Activated naive CD4-positive, alpha-beta T cell treated with anti-CD3 and anti-CD28 coated beads, Interleukin-2, amount 50 U/mL, for 24 hours (primary cell): ENCODE results near the gene ZFX.

ENCODE experiments used
- H3K27ac Mint-ChIP-seq: one replicate; pipeline ENCODE4 v1.8.0; 2021; ENCODE audit warnings: mild to moderate bottlenecking, mixed read lengths
- H3K27me3 Mint-ChIP-seq: one replicate; pipeline ENCODE4 v1.8.0; 2021; ENCODE audit warnings: mixed read lengths
- H3K36me3 Mint-ChIP-seq: one replicate; pipeline ENCODE4 v1.8.0; 2021; ENCODE audit warnings: mixed read lengths
- H3K4me1 Mint-ChIP-seq: one replicate; pipeline ENCODE4 v1.8.0; 2021; ENCODE audit warnings: mixed read lengths
- H3K4me3 Mint-ChIP-seq: one replicate; pipeline ENCODE4 v1.8.0; 2021; ENCODE audit warnings: mild to moderate bottlenecking, mixed read lengths
- H3K9me3 Mint-ChIP-seq: one replicate; pipeline ENCODE4 v1.8.0; 2021; ENCODE audit warnings: mixed read lengths

The ZFX gene

GRCh38 chrX:24204958-24205357 lies 55.4 kb downstream of the ZFX start:
- H3K4me3 Mint-ChIP-seq = peak overlapping the region; percentile 1

DNA sequence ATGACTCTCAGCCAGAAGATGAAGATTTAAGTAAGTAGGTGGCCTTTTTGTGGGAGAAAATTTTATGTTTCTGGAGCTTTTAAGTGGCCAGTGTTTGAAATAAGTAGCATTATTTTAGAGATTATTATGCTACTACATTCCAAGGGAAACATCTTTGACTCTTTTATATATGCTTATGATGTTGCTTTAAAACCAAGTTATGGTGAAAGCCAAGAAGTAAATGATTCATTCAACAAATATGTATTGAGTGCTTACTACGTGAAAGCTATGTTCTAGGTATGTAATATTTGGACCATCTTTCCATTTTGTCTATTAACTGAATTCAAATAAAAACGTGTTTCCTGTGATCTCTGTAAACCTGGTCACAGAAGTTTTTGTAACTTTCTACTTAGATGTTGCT lies 58.3 kb downstream of the ZFX start:
- Mint-ChIP-seq H3K4me1 (peaks cover 21% of the 10 kb centered on the region), H3K36me3 (no peaks in the 10 kb centered on the region), H3K27me3 (no peaks in the 10 kb centered on the region), H3K9me3 (no peaks in the 10 kb centered on the region), H3K4me3 (no peak overlapping the region), H3K27ac (no peak overlapping the region)

More at GRCh38 chrX:24204958-24205357, 55.4 kb downstream of the ZFX start:
- H3K27ac Mint-ChIP-seq = no peak overlapping the region
- no peaks in the 10 kb centered on the region for H3K9me3 Mint-ChIP-seq
- peaks cover under 1% of the 10 kb centered on the region for H3K36me3 Mint-ChIP-seq
- peaks cover 42% of the 10 kb centered on the region for H3K4me1 Mint-ChIP-seq
- no peaks in the 10 kb centered on the region for H3K27me3 Mint-ChIP-seq

DNA sequence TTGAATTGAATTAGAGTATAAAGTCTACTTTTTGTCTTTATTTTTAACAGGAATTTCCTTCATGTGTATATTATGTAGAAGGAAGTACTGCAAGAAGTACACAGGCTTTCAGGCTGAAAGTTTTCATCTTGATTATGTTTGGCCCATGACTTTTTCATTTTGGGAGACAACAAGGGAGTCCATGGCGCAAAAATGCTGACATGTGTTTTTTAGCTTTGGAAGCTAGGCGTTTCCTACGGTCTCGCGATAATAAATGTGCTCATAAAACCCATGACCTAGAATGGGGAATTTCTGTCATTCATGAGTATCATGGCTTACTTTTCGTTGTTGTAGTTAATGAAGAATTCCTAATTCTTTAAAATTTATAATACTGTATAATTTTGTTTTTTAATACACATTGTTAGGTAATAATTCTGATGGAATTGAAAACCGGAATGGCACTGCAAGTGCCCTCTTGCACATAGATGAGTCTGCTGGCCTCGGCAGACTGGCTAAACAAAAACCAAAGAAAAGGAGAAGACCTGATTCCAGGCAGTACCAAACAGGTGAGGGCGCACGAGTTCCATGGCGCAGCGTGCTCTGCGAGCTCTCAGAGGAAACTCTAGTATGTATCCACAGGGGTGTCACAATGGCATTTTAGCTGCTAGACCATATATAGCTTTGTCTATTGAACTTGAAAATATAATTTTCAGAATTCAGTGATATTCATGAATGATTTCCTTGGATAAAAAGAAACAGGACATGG lies 59.1 kb downstream of the ZFX start:
- Mint-ChIP-seq H3K4me3 (no peak overlapping the region), H3K27me3 (no peaks in the 10 kb centered on the region), H3K9me3 (no peaks in the 10 kb centered on the region), H3K27ac (no peak overlapping the region), H3K4me1 (peaks cover 13% of the 10 kb centered on the region), H3K36me3 (no peaks in the 10 kb centered on the region)

- Mint-ChIP-seq H3K4me1 (no peaks in the 10 kb centered on the region), H3K27me3 (no peaks in the 10 kb centered on the region), H3K9me3 (no peaks in the 10 kb centered on the region), H3K36me3 (peaks cover 1% of the 10 kb centered on the region), H3K27ac (no peak overlapping the region), H3K4me3 (no peak overlapping the region)
Measured at GRCh38 chrX:24210190-24210589, 60.7 kb downstream of the ZFX start.

GRCh38 chrX:24214568-24214967 lies 65.0 kb downstream of the ZFX start:
- no peaks in the 10 kb centered on the region for H3K27me3 Mint-ChIP-seq
- H3K4me1 Mint-ChIP-seq = peaks cover 7% of the 10 kb centered on the region
- H3K36me3 Mint-ChIP-seq = peaks cover 1% of the 10 kb centered on the region
- H3K9me3 Mint-ChIP-seq = no peaks in the 10 kb centered on the region
- H3K27ac Mint-ChIP-seq = peak overlapping the region; percentile 30
- no peak overlapping the region for H3K4me3 Mint-ChIP-seq

DNA sequence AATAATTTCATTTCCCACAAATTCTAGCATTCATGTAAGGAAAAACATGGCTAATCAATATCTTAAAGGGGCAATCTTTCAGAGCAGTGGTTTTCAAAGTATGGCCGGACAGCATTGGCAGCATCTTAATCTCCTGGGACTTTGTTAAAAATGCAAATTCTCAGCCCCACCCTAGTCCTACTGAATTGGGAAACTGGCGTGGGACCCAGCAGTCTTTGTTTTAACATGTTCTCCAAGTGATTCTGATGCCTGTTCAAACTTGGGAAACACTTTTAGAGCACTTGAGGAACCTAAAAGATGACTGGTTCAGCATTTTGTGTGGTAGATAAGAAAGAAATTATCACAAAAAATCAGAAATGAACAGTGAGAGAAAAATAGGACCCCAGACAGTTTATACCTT lies 65.7 kb downstream of the ZFX start:
- Mint-ChIP-seq H3K4me3 (no peak overlapping the region), H3K36me3 (peaks cover 1% of the 10 kb centered on the region), H3K27me3 (no peaks in the 10 kb centered on the region), H3K27ac (peak overlapping the region; percentile 35), H3K4me1 (peaks cover 7% of the 10 kb centered on the region), H3K9me3 (no peaks in the 10 kb centered on the region)

DNA sequence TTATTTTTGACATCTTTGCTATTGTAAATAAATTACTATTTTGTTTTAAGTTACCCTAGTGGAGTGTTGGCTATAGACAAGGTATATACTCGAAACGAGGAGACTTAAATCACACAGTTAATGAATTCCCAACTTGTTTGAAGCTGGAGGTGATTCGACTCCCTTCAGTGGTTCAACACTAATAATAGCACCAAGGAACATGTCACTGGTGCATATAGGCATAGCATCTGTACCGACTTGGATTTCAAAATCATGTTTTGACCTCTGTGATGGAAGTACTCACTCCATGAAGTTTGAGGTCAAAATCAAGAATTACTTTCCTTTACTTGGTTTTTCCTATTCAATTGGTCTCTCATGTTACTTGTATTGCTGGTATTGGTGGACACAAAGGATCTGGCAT lies 66.5 kb downstream of the ZFX start:
- H3K4me1 Mint-ChIP-seq = peaks cover 7% of the 10 kb centered on the region
- no peaks in the 10 kb centered on the region for H3K9me3 Mint-ChIP-seq
- no peaks in the 10 kb centered on the region for H3K27me3 Mint-ChIP-seq
- no peak overlapping the region for H3K27ac Mint-ChIP-seq
- H3K36me3 Mint-ChIP-seq = peaks cover 1% of the 10 kb centered on the region
- H3K4me3 Mint-ChIP-seq = no peak overlapping the region

DNA sequence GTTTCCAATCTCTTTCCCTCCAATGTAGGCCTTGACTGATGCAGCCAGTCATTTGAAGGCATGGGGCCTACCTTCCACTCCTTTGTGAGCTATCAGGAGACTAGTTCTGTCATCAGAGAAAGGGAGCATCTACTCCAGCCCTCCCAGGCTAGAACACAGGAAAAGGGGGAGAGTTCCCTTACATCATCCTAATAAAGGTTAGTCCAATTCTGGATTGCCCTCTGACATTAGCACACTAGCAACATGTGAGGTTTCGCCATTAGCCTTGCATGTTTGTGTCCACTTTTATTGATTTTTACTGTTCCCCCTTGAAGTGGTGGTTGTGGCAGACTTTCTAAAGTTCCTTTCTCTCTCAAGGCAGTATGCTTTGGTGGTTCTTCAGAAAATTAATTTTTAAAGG lies 67.3 kb downstream of the ZFX start:
- Mint-ChIP-seq H3K9me3 (no peaks in the 10 kb centered on the region), H3K36me3 (peaks cover 1% of the 10 kb centered on the region), H3K27me3 (no peaks in the 10 kb centered on the region), H3K4me3 (no peak overlapping the region), H3K27ac (peak overlapping the region; percentile 30), H3K4me1 (peaks cover 7% of the 10 kb centered on the region)

GRCh38 chrX:24219320-24219719 lies 69.8 kb downstream of the ZFX start:
- no peak overlapping the region for H3K27ac Mint-ChIP-seq
- no peak overlapping the region for H3K4me3 Mint-ChIP-seq
- H3K27me3 Mint-ChIP-seq = no peaks in the 10 kb centered on the region
- H3K9me3 Mint-ChIP-seq = no peaks in the 10 kb centered on the region
- peaks cover 1% of the 10 kb centered on the region for H3K36me3 Mint-ChIP-seq
- peaks cover 7% of the 10 kb centered on the region for H3K4me1 Mint-ChIP-seq

DNA sequence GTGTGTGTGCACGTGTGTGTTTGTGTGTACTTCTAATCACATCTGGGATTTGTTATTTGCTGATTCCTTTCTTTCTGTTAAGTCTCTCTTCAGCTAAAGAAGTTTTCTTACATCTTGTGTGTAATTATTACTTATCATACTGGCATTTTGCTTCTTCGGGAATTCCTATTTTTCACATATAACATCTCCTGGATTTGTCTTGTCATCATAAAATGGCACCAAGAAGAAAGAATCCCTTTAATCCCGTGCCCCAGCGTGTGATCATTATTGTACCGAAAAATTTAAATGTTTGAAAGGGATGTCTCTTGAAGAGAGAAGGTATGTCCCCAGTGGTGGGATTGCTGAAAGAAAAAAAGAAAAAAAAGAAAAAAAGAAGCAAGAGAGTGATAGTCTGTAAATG lies 72.3 kb downstream of the ZFX start:
- H3K9me3 Mint-ChIP-seq = no peaks in the 10 kb centered on the region
- no peak overlapping the region for H3K27ac Mint-ChIP-seq
- H3K36me3 Mint-ChIP-seq = no peaks in the 10 kb centered on the region
- no peak overlapping the region for H3K4me3 Mint-ChIP-seq
- H3K4me1 Mint-ChIP-seq = no peaks in the 10 kb centered on the region
- no peaks in the 10 kb centered on the region for H3K27me3 Mint-ChIP-seq

- no peaks in the 10 kb centered on the region for H3K4me1 Mint-ChIP-seq
Measured at GRCh38 chrX:24225265-24225664, 75.7 kb downstream of the ZFX start.

GRCh38 chrX:24226176-24226575 lies 76.6 kb downstream of the ZFX start:
- no peak overlapping the region for H3K27ac Mint-ChIP-seq
- H3K9me3 Mint-ChIP-seq = no peaks in the 10 kb centered on the region
- H3K4me1 Mint-ChIP-seq = no peaks in the 10 kb centered on the region
- H3K4me3 Mint-ChIP-seq = no peak overlapping the region
- no peaks in the 10 kb centered on the region for H3K36me3 Mint-ChIP-seq
- H3K27me3 Mint-ChIP-seq = no peaks in the 10 kb centered on the region

More at GRCh38 chrX:24225265-24225664, 75.7 kb downstream of the ZFX start:
- H3K9me3 Mint-ChIP-seq = no peaks in the 10 kb centered on the region
- H3K4me3 Mint-ChIP-seq = no peak overlapping the region
- H3K27me3 Mint-ChIP-seq = no peaks in the 10 kb centered on the region
- H3K36me3 Mint-ChIP-seq = no peaks in the 10 kb centered on the region
- no peak overlapping the region for H3K27ac Mint-ChIP-seq

DNA sequence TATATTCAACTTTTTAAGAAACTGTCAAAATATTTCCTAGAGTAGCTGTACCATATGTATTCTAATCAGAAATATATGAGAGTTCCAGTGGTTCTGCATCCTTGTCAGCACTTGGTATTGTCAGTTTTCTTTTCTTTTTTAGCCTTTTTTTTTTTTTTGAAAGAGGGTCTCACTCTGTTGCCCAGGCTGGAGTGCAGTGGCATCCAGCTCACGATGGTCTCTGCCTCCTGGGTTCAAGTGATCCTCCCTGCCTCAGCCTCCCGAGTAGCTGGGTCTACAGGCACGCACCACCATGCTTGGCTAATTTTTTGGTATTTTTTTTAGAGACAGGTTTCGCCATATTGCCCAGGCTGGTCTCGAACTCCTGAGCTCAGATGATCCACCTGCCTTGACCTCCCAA lies 79.1 kb downstream of the ZFX start:
- no peaks in the 10 kb centered on the region for H3K27me3 Mint-ChIP-seq
- no peaks in the 10 kb centered on the region for H3K36me3 Mint-ChIP-seq
- H3K4me1 Mint-ChIP-seq = no peaks in the 10 kb centered on the region
- no peak overlapping the region for H3K27ac Mint-ChIP-seq
- H3K4me3 Mint-ChIP-seq = no peak overlapping the region
- H3K9me3 Mint-ChIP-seq = no peaks in the 10 kb centered on the region

DNA sequence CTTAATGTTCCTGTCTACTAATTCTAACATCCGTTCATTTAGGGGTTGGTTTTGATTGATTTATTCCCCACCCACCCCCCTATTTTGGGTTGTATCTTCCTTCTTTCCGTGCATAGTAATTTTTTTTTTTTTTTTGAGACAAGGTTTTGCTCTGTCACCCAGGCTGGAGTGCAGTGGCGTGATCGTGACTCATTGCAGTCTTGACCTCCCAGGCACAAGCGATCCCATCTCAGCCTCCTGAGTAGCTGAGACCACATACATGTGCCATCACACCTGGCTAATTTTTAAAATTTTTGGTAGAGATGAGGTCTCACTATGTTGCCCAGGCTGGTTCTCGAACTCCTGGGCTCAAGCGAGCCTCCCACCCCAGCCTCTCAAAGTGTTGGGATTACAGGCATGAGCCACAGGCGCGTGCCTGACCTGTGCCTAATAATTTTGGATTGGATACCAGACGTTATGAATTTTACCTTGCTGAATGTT lies 79.9 kb downstream of the ZFX start:
- Mint-ChIP-seq H3K36me3 (no peaks in the 10 kb centered on the region), H3K9me3 (no peaks in the 10 kb centered on the region), H3K4me3 (no peak overlapping the region), H3K27me3 (no peaks in the 10 kb centered on the region), H3K4me1 (no peaks in the 10 kb centered on the region), H3K27ac (no peak overlapping the region)

DNA sequence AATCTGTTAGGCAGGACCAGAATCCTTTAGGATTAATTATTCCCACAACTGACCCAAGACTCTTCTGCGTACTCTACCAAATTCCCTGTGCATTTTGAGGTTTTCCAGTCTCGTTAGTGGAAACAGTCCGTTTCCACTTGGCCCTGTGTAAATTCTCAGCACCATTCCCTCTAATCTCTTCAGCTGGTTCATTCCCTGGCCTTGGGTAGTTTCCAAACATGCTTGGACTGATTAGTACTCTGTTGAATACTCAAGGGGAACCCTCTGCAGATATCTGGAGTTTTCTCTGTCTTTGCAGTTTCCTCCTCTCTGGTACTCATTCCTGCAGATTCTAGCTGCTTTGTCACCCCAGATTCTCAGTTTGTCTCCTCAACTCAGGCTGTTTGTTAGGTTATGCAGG lies 80.4 kb downstream of the ZFX start:
- Mint-ChIP-seq H3K27me3 (no peaks in the 10 kb centered on the region), H3K9me3 (no peaks in the 10 kb centered on the region), H3K36me3 (no peaks in the 10 kb centered on the region), H3K4me3 (no peak overlapping the region), H3K4me1 (no peaks in the 10 kb centered on the region), H3K27ac (no peak overlapping the region)

DNA sequence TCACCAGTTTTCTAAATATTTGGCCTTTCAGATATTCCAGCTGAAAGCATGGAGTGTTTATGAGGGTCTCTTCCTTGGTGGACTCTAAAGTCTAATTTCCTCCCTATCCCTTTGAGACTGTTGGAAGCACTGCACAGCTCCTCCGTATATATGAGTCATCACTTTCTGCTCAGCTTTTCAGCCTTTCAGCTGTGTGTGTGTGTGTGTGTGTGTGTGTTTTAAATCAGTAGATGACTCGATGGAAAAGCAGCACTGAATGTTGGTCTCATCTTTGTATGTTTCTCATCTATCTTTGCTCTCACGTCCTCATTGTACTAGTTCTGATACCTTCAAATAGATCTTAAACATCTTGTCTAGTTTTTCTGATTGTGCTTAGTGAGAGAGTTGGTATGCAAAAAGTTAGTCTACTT lies 81.6 kb downstream of the ZFX start:
- Mint-ChIP-seq H3K4me3 (no peak overlapping the region), H3K27me3 (no peaks in the 10 kb centered on the region), H3K27ac (no peak overlapping the region), H3K36me3 (no peaks in the 10 kb centered on the region), H3K4me1 (no peaks in the 10 kb centered on the region), H3K9me3 (no peaks in the 10 kb centered on the region)

DNA sequence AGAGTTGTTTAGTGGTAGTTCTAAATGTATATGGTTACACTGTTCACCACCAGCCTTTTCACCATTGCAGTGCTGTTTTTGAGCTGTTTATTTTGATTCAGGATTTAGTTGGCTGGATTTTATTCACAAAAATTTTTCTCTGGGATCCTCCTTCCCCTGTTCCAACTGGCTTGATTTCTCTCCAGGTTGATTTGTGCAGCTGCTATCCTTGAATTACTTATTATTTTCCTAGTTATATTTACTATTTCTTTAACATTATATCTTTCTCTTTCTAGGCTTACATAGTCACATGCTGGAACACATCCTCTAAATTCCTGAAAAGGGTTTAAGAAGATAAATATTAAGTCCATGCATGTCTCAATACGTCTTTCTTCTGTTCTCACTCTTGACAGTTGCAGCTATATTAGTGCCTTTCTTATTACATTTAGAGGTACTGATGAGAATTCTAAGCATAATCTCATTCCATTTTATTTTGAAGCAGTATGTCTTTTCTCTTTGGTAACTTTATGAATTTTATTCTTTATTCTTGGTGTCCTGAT lies 82.2 kb downstream of the ZFX start:
- H3K4me3 Mint-ChIP-seq = no peak overlapping the region
- no peaks in the 10 kb centered on the region for H3K27me3 Mint-ChIP-seq
- H3K27ac Mint-ChIP-seq = no peak overlapping the region
- no peaks in the 10 kb centered on the region for H3K36me3 Mint-ChIP-seq
- H3K4me1 Mint-ChIP-seq = no peaks in the 10 kb centered on the region
- no peaks in the 10 kb centered on the region for H3K9me3 Mint-ChIP-seq
